Brain microvascular endothelial cell (primary cell): ENCODE data around the gene NRG2.

Experiments
- DNase-seq: peaks from one replicate; pipeline ENCODE4 v3.0.0-alpha.2; 2020
- H3K27ac ChIP-seq: fragments of 250-450 bp; sonication (Bioruptor Pico); 2 replicates; pipeline ENCODE4 v1.5.1; 2020; ENCODE audit warnings: mild to moderate bottlenecking, moderate library complexity
- H3K27me3 ChIP-seq: fragments of 250-450 bp; sonication (Bioruptor Pico); replicated peaks from 2 replicates; pipeline ENCODE4 v1.5.1; 2020; ENCODE audit warnings: mild to moderate bottlenecking
- H3K36me3 ChIP-seq: fragments of 250-450 bp; sonication (Bioruptor Pico); replicated peaks from 2 replicates; pipeline ENCODE4 v1.5.1; 2020; ENCODE audit warnings: mild to moderate bottlenecking
- H3K4me3 ChIP-seq: 2 replicates; pipeline ENCODE4 v1.5.1; 2011; ENCODE audit warnings: low read depth, mild to moderate bottlenecking, control low read depth, low read length, moderate library complexity
- CTCF ChIP-seq: IDR thresholded peaks from 2 replicates; pipeline ENCODE4 v1.5.1; 2011; ENCODE audit warnings: low read depth, mild to moderate bottlenecking, moderate library complexity, low read length, control low read depth, inconsistent platforms; ENCODE audit errors: missing control alignments
- in situ Hi-C: cut with HindIII; loops from 2 replicates; pipeline ENCODE4 v1.10.0; 2017; ENCODE audit warnings: low sequenced_read_pairs, low pct_ligation_motif_present

The NRG2 gene

GRCh38 chr5:139896718-139897117 lies 146.4 kb downstream of the NRG2 start:
- Histone ChIP-seq H3K4me3 (no peak overlapping the region), H3K27me3 (peaks cover 18% of the 10 kb centered on the region), H3K27ac (no peak overlapping the region), H3K36me3 (no peaks in the 10 kb centered on the region)
- in situ Hi-C loops = no loop called here
- no peak for DNase-seq
- no peak for TF ChIP-seq CTCF

GRCh38 chr5:139895647-139896046 lies 147.5 kb downstream of the NRG2 start:
- no peak overlapping the region for H3K4me3 ChIP-seq
- no peak overlapping the region for H3K27ac ChIP-seq
- no peak for DNase-seq
- H3K36me3 ChIP-seq = no peaks in the 10 kb centered on the region
- H3K27me3 ChIP-seq = peaks cover 11% of the 10 kb centered on the region
- no peak for TF ChIP-seq CTCF
- in situ Hi-C loops = no loop called here

GRCh38 chr5:139895046-139895445 lies 148.1 kb downstream of the NRG2 start:
- H3K36me3 ChIP-seq = no peaks in the 10 kb centered on the region
- in situ Hi-C loops = no loop called here
- H3K27me3 ChIP-seq = peaks cover 12% of the 10 kb centered on the region
- no peak overlapping the region for H3K4me3 ChIP-seq
- no peak overlapping the region for H3K27ac ChIP-seq
- TF ChIP-seq CTCF = no peak
- no peak for DNase-seq

- no peak for TF ChIP-seq CTCF
- Histone ChIP-seq H3K4me3 (no peak overlapping the region), H3K27me3 (peaks cover 12% of the 10 kb centered on the region), H3K27ac (no peak overlapping the region), H3K36me3 (no peaks in the 10 kb centered on the region)
- in situ Hi-C loops = no loop called here
- no peak for DNase-seq
Measured at GRCh38 chr5:139893873-139894272, 149.2 kb downstream of the NRG2 start.

- Histone ChIP-seq H3K36me3 (no peaks in the 10 kb centered on the region), H3K27ac (no peak overlapping the region), H3K4me3 (no peak overlapping the region), H3K27me3 (peaks cover 9% of the 10 kb centered on the region)
- DNase-seq = no peak
- in situ Hi-C loops = no loop called here
- TF ChIP-seq CTCF = no peak
Measured at GRCh38 chr5:139889410-139889809, 153.7 kb downstream of the NRG2 start.

GRCh38 chr5:139888370-139888769 lies 154.7 kb downstream of the NRG2 start:
- in situ Hi-C loops = no loop called here

More at GRCh38 chr5:139888370-139888769, 154.7 kb downstream of the NRG2 start:
- no peak overlapping the region for H3K27ac ChIP-seq
- peaks cover 5% of the 10 kb centered on the region for H3K27me3 ChIP-seq
- TF ChIP-seq CTCF = no peak
- H3K4me3 ChIP-seq = no peak overlapping the region
- no peaks in the 10 kb centered on the region for H3K36me3 ChIP-seq
- DNase-seq = no peak
